Measurements from ENCODE around the gene MAST4. TPM values are rescaled to one million over a fixed set of nuclear protein-coding genes. Genes with fewer than 3 reads are reported as not detected.

Gene MAST4
- total and polyA plus RNA-seq, 2 of the 8 experiments (the other 6 are each of a cell fraction or from before 2014, with no cell fraction given) = 1.5 to 2.6 TPM

DNA sequence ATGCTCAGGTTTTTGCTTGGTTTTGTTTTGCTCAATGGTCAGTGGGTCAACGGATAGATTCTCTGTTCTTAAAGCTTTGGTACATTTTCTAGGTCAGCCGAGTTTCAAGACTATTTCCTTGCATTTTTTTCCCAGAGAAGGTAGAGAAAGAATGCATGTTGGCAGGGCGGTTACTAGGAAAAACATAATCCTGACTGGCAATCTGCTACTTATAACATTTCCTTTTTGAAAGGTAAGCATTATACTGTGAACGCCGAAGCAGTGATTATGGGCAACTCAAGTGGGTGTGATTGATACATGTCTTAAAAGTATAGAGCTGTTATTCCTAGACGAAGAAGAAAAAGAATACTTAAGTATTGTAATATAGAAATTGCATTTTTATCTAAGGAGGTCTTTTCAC, 273.2 kb downstream of the MAST4 start (continued):
- TF ChIP-seq, protein P1, sequence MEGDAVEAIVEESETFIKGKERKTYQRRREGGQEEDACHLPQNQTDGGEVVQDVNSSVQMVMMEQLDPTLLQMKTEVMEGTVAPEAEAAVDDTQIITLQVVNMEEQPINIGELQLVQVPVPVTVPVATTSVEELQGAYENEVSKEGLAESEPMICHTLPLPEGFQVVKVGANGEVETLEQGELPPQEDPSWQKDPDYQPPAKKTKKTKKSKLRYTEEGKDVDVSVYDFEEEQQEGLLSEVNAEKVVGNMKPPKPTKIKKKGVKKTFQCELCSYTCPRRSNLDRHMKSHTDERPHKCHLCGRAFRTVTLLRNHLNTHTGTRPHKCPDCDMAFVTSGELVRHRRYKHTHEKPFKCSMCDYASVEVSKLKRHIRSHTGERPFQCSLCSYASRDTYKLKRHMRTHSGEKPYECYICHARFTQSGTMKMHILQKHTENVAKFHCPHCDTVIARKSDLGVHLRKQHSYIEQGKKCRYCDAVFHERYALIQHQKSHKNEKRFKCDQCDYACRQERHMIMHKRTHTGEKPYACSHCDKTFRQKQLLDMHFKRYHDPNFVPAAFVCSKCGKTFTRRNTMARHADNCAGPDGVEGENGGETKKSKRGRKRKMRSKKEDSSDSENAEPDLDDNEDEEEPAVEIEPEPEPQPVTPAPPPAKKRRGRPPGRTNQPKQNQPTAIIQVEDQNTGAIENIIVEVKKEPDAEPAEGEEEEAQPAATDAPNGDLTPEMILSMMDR (IDR thresholded peaks at IDR 0.05; ENCODE audit: control extremely low read depth in 1 of 3, insufficient read depth in 1 of 3, low read depth in 1 of 3, low read length in 3 of 3) = no peak
- TF ChIP-seq GABPA (IDR thresholded peaks at IDR 0.05; ENCODE audit: borderline replicate concordance, insufficient read depth, low read length) = no peak
- TF ChIP-seq BRCA1 (IDR thresholded peaks at IDR 0.05; ENCODE audit: low read depth, low read length) = no peak
- no peak for TF ChIP-seq JUND (IDR thresholded peaks at IDR 0.05; ENCODE audit: low read length)
- no peak for TF ChIP-seq YY1 (IDR thresholded peaks at IDR 0.05; ENCODE audit: low read depth, low read length)
- TF ChIP-seq, protein P2, sequence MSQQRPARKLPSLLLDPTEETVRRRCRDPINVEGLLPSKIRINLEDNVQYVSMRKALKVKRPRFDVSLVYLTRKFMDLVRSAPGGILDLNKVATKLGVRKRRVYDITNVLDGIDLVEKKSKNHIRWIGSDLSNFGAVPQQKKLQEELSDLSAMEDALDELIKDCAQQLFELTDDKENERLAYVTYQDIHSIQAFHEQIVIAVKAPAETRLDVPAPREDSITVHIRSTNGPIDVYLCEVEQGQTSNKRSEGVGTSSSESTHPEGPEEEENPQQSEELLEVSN (IDR thresholded peaks at IDR 0.05) = no peak
- no peak for TF ChIP-seq SIX5 (IDR thresholded peaks at IDR 0.05; ENCODE audit: low read depth, low read length)
- no peak for TF ChIP-seq SAP30 (IDR thresholded peaks at IDR 0.05; ENCODE audit: insufficient read depth, insufficient replicate concordance, low read length)
- no peak for TF ChIP-seq SP4 (IDR thresholded peaks at IDR 0.05; ENCODE audit: low read length)

Measured in H1 (cell line).